ENCODE measurements around the gene NOX3. TPM values are rescaled to one million over a fixed set of nuclear protein-coding genes. Genes with fewer than 3 reads are reported as not detected.
A peak's percentile ranks its signal among the peaks of the same experiment; 100 is the strongest.

NOX3 gene
- total RNA-seq, 1 donor from 2014 or later = not detected

GRCh38 chr6:155497273-155497672 is 41.6 kb upstream of the NOX3 start:
- no peak for TF ChIP-seq CTCF (IDR thresholded peaks at IDR 0.05; ENCODE audit: borderline replicate concordance)
- DNase-seq = no peak
- Histone ChIP-seq H3K27me3 (ENCODE audit: low read depth) (no peaks in the 10 kb centered on the region), H3K36me3 (no peaks in the 10 kb centered on the region), H3K4me1 (peaks cover 3% of the 10 kb centered on the region), H3K4me3 (no peak overlapping the region), H3K9me3 (replicated peaks) (peaks cover 2% of the 10 kb centered on the region), H3K27ac (replicated peaks) (no peak overlapping the region)
- intact Hi-C loops (cut with micrococcal nuclease) = no loop called here

GRCh38 chr6:155495011-155495768 is 39.6 kb upstream of the NOX3 start:
- H3K27me3 ChIP-seq (ENCODE audit: low read depth) = no peaks in the 10 kb centered on the region
- peak; percentile 18 for DNase-seq
- no peaks in the 10 kb centered on the region for H3K36me3 ChIP-seq
- H3K27ac ChIP-seq (replicated peaks) = peak overlapping the region; percentile 20
- peak; percentile 46 for TF ChIP-seq CTCF (IDR thresholded peaks at IDR 0.05; ENCODE audit: borderline replicate concordance)
- intact Hi-C loops (cut with micrococcal nuclease) = no loop called here
- H3K4me1 ChIP-seq = peaks cover 3% of the 10 kb centered on the region
- H3K9me3 ChIP-seq (replicated peaks) = no peaks in the 10 kb centered on the region
- no peak overlapping the region for H3K4me3 ChIP-seq

GRCh38 chr6:155493694-155494143 is 38.1 kb upstream of the NOX3 start:
- Histone ChIP-seq H3K27ac (replicated peaks) (peak overlapping the region; percentile 31), H3K27me3 (ENCODE audit: low read depth) (no peaks in the 10 kb centered on the region), H3K4me3 (no peak overlapping the region), H3K36me3 (no peaks in the 10 kb centered on the region), H3K4me1 (peaks cover 3% of the 10 kb centered on the region), H3K9me3 (replicated peaks) (no peaks in the 10 kb centered on the region)
- DNase-seq = no peak
- intact Hi-C loops (cut with micrococcal nuclease) = no loop called here
- TF ChIP-seq CTCF (IDR thresholded peaks at IDR 0.05; ENCODE audit: borderline replicate concordance) = no peak

- no peaks in the 10 kb centered on the region for H3K27me3 ChIP-seq (ENCODE audit: low read depth)
- H3K9me3 ChIP-seq (replicated peaks) = no peaks in the 10 kb centered on the region
- intact Hi-C loops (cut with micrococcal nuclease) = no loop called here
- DNase-seq = no peak
- TF ChIP-seq CTCF (IDR thresholded peaks at IDR 0.05; ENCODE audit: borderline replicate concordance) = no peak
- H3K4me1 ChIP-seq = peaks cover 3% of the 10 kb centered on the region
- no peaks in the 10 kb centered on the region for H3K36me3 ChIP-seq
- no peak overlapping the region for H3K27ac ChIP-seq (replicated peaks)
- H3K4me3 ChIP-seq = no peak overlapping the region
These were observed 37.5 kb upstream of the NOX3 start for GRCh38 chr6:155493026-155493693.

- Histone ChIP-seq H3K4me3 (no peak overlapping the region), H3K27ac (replicated peaks) (no peak overlapping the region), H3K4me1 (peaks cover 3% of the 10 kb centered on the region), H3K27me3 (ENCODE audit: low read depth) (no peaks in the 10 kb centered on the region), H3K36me3 (no peaks in the 10 kb centered on the region), H3K9me3 (replicated peaks) (no peaks in the 10 kb centered on the region)
- DNase-seq = no peak
- TF ChIP-seq CTCF (IDR thresholded peaks at IDR 0.05; ENCODE audit: borderline replicate concordance) = no peak
- intact Hi-C loops (cut with micrococcal nuclease) = no loop called here
These were observed 36.6 kb upstream of the NOX3 start for GRCh38 chr6:155492061-155492735.

Measured in left ventricle myocardium inferior (tissue), 1 donor.